H9 (cell line): ENCODE results near the gene IL1RAP. TPM values are rescaled to one million over a fixed set of nuclear protein-coding genes. Genes with fewer than 3 reads are reported as not detected.

Source experiments
- DNase-seq: peaks from one replicate; pipeline ENCODE4 v3.0.0-alpha.2; 2017
- H2AFZ ChIP-seq: one replicate; pipeline ENCODE4 v1.6.1; 2013; ENCODE audit warnings: mild to moderate bottlenecking, low read length, control low read depth, moderate library complexity
- H2AK5ac ChIP-seq: 2 replicates; pipeline ENCODE4 v1.6.1; 2013; ENCODE audit warnings: low read length, control low read depth, mixed read lengths; ENCODE audit not compliant: insufficient read length
- H2BK120ac ChIP-seq: one replicate; pipeline ENCODE4 v1.6.1; 2013; ENCODE audit warnings: low read depth, mild to moderate bottlenecking, low read length, control low read depth, inconsistent platforms; ENCODE audit not compliant: poor library complexity, severe bottlenecking
- H2BK12ac ChIP-seq: 2 replicates; pipeline ENCODE4 v1.6.1; 2013; ENCODE audit warnings: low read length, control low read depth, mixed read lengths, low read depth; ENCODE audit not compliant: insufficient read length
- H2BK15ac ChIP-seq: 2 replicates; pipeline ENCODE4 v1.6.1; 2013; ENCODE audit warnings: low read depth, low read length, control low read depth
- H2BK20ac ChIP-seq: one replicate; pipeline ENCODE4 v1.6.1; 2013; ENCODE audit warnings: low read depth, mild to moderate bottlenecking, low read length, control low read depth, inconsistent platforms; ENCODE audit not compliant: poor library complexity, severe bottlenecking
- H2BK5ac ChIP-seq: 2 replicates; pipeline ENCODE4 v1.6.1; 2013; ENCODE audit warnings: low read length, control low read depth, mixed read lengths; ENCODE audit not compliant: insufficient read length
- H3K14ac ChIP-seq: 2 replicates; pipeline ENCODE4 v1.6.1; 2013; ENCODE audit warnings: low read length, control low read depth; ENCODE audit not compliant: insufficient read depth
- H3K18ac ChIP-seq: 2 replicates; pipeline ENCODE4 v1.6.1; 2013; ENCODE audit warnings: low read depth, mild to moderate bottlenecking, mixed read lengths, low read length, control low read depth; ENCODE audit not compliant: insufficient read length
- H3K23ac ChIP-seq: 2 replicates; pipeline ENCODE4 v1.6.1; 2013; ENCODE audit warnings: low read length, control low read depth, mixed read lengths, low read depth; ENCODE audit not compliant: insufficient read length
- H3K23me2 ChIP-seq: 2 replicates; pipeline ENCODE4 v1.6.1; 2013; ENCODE audit warnings: low read depth, mild to moderate bottlenecking, mixed read lengths, low read length, control low read depth; ENCODE audit not compliant: insufficient read length, poor library complexity, severe bottlenecking
- H3K27ac ChIP-seq: 2 replicates; pipeline ENCODE4 v1.5.1; 2013; ENCODE audit warnings: low read length, control low read depth, mixed read lengths, low read depth; ENCODE audit not compliant: insufficient read length
- H3K27me3 ChIP-seq: 2 replicates; pipeline ENCODE4 v1.6.1; 2013; ENCODE audit warnings: low read length, control low read depth, inconsistent platforms; ENCODE audit not compliant: insufficient read depth
- H3K4ac ChIP-seq: 2 replicates; pipeline ENCODE4 v1.6.1; 2013; ENCODE audit warnings: low read depth, mild to moderate bottlenecking, control low read depth, inconsistent platforms, low read length, moderate library complexity
- H3K4me1 ChIP-seq: 2 replicates; pipeline ENCODE4 v1.6.1; 2013; ENCODE audit warnings: low read length, control low read depth, inconsistent platforms; ENCODE audit not compliant: insufficient read depth
- H3K4me2 ChIP-seq: 2 replicates; pipeline ENCODE4 v1.6.1; 2013; ENCODE audit warnings: low read length, control low read depth, mixed read lengths; ENCODE audit not compliant: insufficient read length, insufficient read depth
- H3K56ac ChIP-seq: 2 replicates; pipeline ENCODE4 v1.6.1; 2013; ENCODE audit warnings: low read depth, mild to moderate bottlenecking, mixed read lengths, low read length, control low read depth; ENCODE audit not compliant: insufficient read length
- H3K79me1 ChIP-seq: 2 replicates; pipeline ENCODE4 v1.6.1; 2013; ENCODE audit warnings: low read depth, mild to moderate bottlenecking, moderate library complexity, low read length, control low read depth, inconsistent platforms; ENCODE audit not compliant: insufficient read depth, poor library complexity, severe bottlenecking
- H3K79me2 ChIP-seq: 2 replicates; pipeline ENCODE4 v1.6.1; 2013; ENCODE audit warnings: low read length, control low read depth, inconsistent platforms; ENCODE audit not compliant: insufficient read depth
- H3K9ac ChIP-seq: 2 replicates; pipeline ENCODE4 v1.6.1; 2013; ENCODE audit warnings: low read length, control low read depth, mixed read lengths; ENCODE audit not compliant: insufficient read length; ENCODE audit errors: extremely low read depth
- H3K9me3 ChIP-seq: one replicate; pipeline ENCODE4 v1.6.1; 2013; ENCODE audit warnings: low read depth, low read length, inconsistent platforms; ENCODE audit not compliant: control insufficient read depth
- H3T11ph ChIP-seq: one replicate; pipeline ENCODE4 v1.6.1; 2013; ENCODE audit warnings: mild to moderate bottlenecking, low read length, control low read depth, inconsistent platforms
- H4K20me1 ChIP-seq: one replicate; pipeline ENCODE4 v1.6.1; 2013; ENCODE audit not compliant: control insufficient read depth, insufficient read length, insufficient read depth
- H4K5ac ChIP-seq: 2 replicates; pipeline ENCODE4 v1.6.1; 2013; ENCODE audit warnings: low read depth, mild to moderate bottlenecking, mixed read lengths, low read length, control low read depth; ENCODE audit not compliant: insufficient read length
- H4K8ac ChIP-seq: replicated peaks from 2 replicates; pipeline ENCODE4 v1.6.1; 2013; ENCODE audit warnings: low read length, control low read depth, mixed read lengths, low read depth; ENCODE audit not compliant: insufficient read length
- H4K91ac ChIP-seq: 2 replicates; pipeline ENCODE4 v1.6.1; 2013; ENCODE audit warnings: low read depth, mild to moderate bottlenecking, moderate library complexity, mixed read lengths, low read length, control low read depth; ENCODE audit not compliant: insufficient read length
- H3K27ac Mint-ChIP-seq, 3 experiments: 2 replicates in 2 of 3; 3 replicates in 1 of 3; pipeline ENCODE4 v1.8.0; 2020 to 2021; ENCODE audit warnings: mixed read lengths in 3 of 3, mild to moderate bottlenecking in 1 of 3, moderate library complexity in 1 of 3
- H3K27me3 Mint-ChIP-seq: 2 replicates; pipeline ENCODE4 v1.8.0; 2021; ENCODE audit warnings: low read depth, mild to moderate bottlenecking, moderate library complexity, mixed read lengths
- H3K36me3 Mint-ChIP-seq, 3 experiments: 2 replicates in 2 of 3; 3 replicates in 1 of 3; pipeline ENCODE4 v1.8.0; 2020 to 2021; ENCODE audit warnings: low read depth in 3 of 3, mixed read lengths in 3 of 3; ENCODE audit not compliant: insufficient read depth in 1 of 3
- H3K4me1 Mint-ChIP-seq, 2 experiments: 2 replicates each; pipeline ENCODE4 v1.8.0; 2020; ENCODE audit warnings: mixed read lengths in 2 of 2
- H3K4me3 Mint-ChIP-seq, 2 experiments: 2 replicates in 1 of 2; 3 replicates in 1 of 2; pipeline ENCODE4 v1.8.0; 2020 to 2021; ENCODE audit warnings: mild to moderate bottlenecking in 2 of 2, mixed read lengths in 2 of 2, moderate library complexity in 1 of 2
- H3K9me3 Mint-ChIP-seq, 2 experiments: 2 replicates in 1 of 2; 3 replicates in 1 of 2; pipeline ENCODE4 v1.8.0; 2020; ENCODE audit warnings: mild to moderate bottlenecking in 2 of 2, mixed read lengths in 2 of 2, moderate library complexity in 1 of 2
- whole genome bisulfite sequencing: extraction: QIAGEN DNeasy Blood & Tissue Kit; methylation state at CpG from one replicate; pipeline ENCODE4 v1.1.7; 2013; ENCODE audit warnings: missing lambda C conversion rate, low lambda C conversion rate, mixed read lengths; ENCODE audit not compliant: insufficient read length; ENCODE audit errors: extremely low coverage; 5-methylcytosine and 5-hydroxymethylcytosine counted together
- total RNA-seq: library from RNA; stranded (reverse); gene quantifications from 2 replicates; pipeline ENCODE4 v1.2.1, GENCODE V29; 2021
- TF ChIP-seq, protein P1 (sequence below): fragments of 200-600 bp; sonication (generic); conservative IDR thresholded peaks from 3 replicates; pipeline ENCODE4 v1.8.0; 2021; ENCODE audit warnings: antibody characterized with exemption, mild to moderate bottlenecking

Gene IL1RAP
- total RNA-seq, 1 experiment from 2014 or later = 4.6 TPM

DNA sequence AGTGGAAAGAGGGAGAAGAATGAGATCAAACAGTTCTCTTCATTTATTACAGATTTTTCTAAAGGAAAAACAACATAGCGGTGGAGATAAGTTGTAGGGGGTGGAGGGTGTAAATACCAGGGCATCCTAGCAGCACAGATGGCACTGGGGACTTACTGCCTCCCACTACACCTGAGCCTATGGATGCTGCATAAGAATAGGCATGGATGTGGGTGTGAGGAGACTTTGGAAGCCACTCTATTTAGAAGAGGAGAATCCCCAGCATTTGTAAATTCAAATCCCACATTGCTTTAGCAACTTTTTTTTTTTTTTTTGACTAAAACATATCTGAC lies 27.4 kb upstream of the IL1RAP start:
- Mint-ChIP-seq H3K4me1 (peaks cover 18 to 27% of the 10 kb centered on the region in 2 experiments), H3K27ac (no peak overlapping the region), H3K27me3 (no peaks in the 10 kb centered on the region), H3K36me3 (no peaks in the 10 kb centered on the region; a peak in 1 of 7 replicates), H3K4me3 (no peak overlapping the region), H3K9me3 (no peaks in the 10 kb centered on the region)
- Histone ChIP-seq H3K4me2 (no peak overlapping the region), H2BK120ac (no peak overlapping the region), H3K9me3 (no peaks in the 10 kb centered on the region), H3K27me3 (no peaks in the 10 kb centered on the region), H3K9ac (no peak overlapping the region), H4K5ac (no peak overlapping the region), H3K79me2 (no peaks in the 10 kb centered on the region), H2BK20ac (no peak overlapping the region), H2BK12ac (no peak overlapping the region), H3K18ac (no peak overlapping the region), H2AK5ac (no peak overlapping the region), H3K56ac (no peak overlapping the region), H3T11ph (no peak overlapping the region), H3K79me1 (no peaks in the 10 kb centered on the region), H3K23ac (no peak overlapping the region), H3K27ac (no peak overlapping the region), H2AFZ (no peak overlapping the region), H3K4me1 (no peaks in the 10 kb centered on the region; the same call in 1 of the 2 replicates), H3K4ac (no peak overlapping the region), H4K20me1 (no peaks in the 10 kb centered on the region), H4K8ac (no peak overlapping the region), H2BK15ac (no peak overlapping the region), H3K14ac (no peak overlapping the region), H2BK5ac (no peak overlapping the region), H4K91ac (no peak overlapping the region), H3K23me2 (no peaks in the 10 kb centered on the region)
- WGBS = no CpG with 5 or more reads among the region's 1 CpG
- TF ChIP-seq, protein P1, sequence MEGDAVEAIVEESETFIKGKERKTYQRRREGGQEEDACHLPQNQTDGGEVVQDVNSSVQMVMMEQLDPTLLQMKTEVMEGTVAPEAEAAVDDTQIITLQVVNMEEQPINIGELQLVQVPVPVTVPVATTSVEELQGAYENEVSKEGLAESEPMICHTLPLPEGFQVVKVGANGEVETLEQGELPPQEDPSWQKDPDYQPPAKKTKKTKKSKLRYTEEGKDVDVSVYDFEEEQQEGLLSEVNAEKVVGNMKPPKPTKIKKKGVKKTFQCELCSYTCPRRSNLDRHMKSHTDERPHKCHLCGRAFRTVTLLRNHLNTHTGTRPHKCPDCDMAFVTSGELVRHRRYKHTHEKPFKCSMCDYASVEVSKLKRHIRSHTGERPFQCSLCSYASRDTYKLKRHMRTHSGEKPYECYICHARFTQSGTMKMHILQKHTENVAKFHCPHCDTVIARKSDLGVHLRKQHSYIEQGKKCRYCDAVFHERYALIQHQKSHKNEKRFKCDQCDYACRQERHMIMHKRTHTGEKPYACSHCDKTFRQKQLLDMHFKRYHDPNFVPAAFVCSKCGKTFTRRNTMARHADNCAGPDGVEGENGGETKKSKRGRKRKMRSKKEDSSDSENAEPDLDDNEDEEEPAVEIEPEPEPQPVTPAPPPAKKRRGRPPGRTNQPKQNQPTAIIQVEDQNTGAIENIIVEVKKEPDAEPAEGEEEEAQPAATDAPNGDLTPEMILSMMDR = no peak
- no peak for DNase-seq
